Right renal cortex interstitium (tissue), 3 donors: Measurements from ENCODE around the gene SPEN. TPM values are rescaled to one million over a fixed set of nuclear protein-coding genes. Genes with fewer than 3 reads are reported as not detected.

Source experiments
- DNase-seq, 3 donors: peaks; one replicate each; pipeline ENCODE4 v3.0.0-alpha.2; 2013; ENCODE audit warnings: low read depth in 3 of 3, low spot score in 2 of 3
- polyA plus RNA-seq, 3 donors: library from polyadenylated mRNA; unstranded; fragments of 120-200 nt; gene quantifications; one replicate each; pipeline ENCODE4 v1.2.1, GENCODE V29; 2013; ENCODE audit not compliant: insufficient read length in 3 of 3

The SPEN gene
- polyA plus RNA-seq, 3 donors: 50.5 to 59.2 (median 53.1) TPM

DNA sequence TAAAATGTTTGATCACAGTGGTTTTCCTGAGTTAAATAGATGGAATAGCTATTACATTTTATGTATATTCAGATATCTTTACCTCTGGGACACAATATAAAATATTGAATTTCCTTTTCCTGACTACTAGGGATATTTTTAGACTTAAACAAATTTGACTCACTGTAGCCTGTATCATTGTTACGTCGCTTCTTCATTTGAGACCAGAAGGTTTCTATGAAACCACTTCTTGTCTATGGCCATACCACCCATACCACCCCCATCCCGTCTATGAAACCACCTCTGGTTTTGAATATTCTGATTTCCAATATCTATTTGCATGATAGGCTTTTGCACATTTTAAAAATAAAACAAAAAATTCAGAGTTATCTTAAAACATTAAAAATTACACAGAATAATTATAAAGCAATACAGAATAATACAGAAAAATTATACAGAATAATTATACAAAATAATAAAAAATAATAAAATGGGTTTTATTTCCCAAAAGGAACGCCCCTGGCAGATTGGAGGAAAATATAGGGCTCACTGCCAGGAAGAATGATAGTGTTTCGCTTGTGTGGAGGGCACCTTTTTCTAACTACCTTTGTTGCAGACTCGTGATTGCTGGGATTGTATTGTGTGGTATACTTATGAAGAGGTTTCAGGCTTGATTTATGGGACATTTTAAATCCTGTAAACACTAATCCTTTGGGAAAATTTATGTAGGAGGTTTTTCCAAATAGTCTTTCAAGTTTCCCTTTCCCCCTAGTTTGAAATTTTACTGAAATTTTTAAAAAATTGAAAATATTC lies 4.7 kb downstream of the SPEN start:
- no peak for DNase-seq

DNA sequence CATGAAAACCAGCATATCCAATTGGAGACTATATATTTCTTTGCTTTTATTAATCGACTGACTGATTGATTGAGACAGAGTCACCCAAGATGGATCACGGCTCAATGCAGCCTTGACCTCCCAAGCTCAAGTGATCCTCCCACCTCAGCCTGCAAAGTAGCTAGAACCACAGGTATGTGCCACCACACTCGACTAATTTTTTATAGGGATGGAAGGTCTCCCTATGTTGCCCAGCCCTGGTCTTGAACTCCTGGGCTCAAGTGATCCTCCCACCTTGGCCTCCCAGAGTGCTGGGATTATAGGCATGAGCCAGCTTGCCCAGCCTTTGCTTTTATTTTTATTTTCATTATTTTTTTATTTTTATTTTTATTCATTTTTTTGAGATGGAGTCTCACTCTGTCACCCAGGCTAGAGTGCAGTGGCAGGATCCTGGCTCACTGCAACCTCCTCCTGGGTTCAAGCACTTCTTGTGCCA lies 5.4 kb downstream of the SPEN start:
- no peak for DNase-seq

DNA sequence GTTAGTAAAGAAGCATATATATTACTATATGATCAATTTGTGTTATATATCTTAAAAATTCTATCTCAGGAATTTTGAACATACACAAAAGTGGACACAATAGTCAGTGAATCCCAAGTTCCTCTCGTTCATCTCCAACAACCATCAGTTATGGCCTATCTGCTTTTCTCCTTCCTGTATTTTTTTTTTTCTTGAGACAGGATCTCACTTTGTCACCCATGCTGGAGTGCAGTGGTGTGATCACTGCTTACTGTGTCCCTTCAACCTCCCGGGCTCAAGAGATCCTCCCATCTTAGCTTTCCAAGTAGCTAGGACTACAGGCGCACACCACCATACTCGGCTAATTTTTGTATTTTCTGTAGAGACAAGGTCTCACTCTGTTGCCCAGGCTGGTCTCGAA lies 9.4 kb downstream of the SPEN start:
- DNase-seq: no peak

DNA sequence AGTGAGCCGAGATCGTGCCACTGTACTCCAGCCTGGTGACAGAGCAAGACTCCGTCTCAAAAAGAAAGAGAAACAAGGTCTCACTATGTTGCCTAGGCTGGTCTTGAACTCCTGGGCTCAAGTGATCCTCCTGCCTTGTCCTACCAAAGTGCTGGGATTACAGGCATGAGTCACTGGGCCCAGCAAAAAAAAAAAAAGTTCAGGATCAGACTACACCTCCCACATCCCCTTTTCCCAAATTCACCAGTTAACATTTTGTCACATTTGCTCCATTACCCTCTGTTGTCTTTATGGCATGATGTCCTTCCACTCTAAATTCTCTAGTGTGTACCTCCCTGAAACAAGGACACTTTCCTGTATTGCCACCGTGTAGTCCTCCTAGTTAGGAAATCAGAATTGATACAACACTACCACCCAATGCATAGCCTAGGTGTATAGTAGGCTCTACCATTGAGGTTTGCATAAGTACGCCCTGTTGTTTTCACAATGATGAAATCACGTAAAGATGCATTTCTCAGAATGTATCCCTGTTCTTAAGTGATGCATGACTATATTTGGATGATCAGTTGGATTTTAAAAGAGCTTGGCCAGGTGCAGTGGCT lies 10.7 kb downstream of the SPEN start:
- no peak for DNase-seq

DNA sequence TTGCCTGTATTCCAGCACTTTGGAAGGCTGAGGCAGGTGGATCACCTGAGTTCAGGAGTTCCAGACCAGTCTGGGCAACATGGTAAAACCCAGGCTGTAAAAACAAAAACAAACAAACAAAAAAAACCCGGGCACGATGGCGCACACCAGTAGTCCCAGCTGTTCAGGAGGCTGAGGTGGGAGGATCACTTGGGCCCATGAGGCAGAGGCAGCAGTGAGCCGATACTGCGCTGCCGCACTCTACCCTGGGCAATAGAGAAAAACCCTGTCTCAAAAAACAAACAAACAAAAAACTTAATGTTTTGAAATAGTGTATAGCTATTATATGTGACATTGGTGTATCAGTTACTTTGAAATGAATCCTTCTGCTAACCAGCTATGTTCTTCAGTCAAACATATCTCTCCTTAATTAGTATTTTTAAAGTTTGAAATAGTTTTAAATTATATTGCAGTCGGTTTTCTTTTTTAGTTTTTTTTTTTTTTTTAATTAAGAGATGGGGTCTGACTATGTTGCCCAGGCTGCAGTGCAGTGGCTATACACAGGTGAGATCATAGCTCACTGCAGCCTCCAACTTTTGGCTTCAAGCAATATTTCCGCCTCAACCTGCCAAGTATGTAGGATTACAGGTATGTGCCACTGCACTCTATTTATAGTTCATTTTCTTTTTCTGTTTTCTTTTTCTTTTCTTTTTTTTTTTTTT lies 11.3 kb downstream of the SPEN start:
- no peak for DNase-seq

DNA sequence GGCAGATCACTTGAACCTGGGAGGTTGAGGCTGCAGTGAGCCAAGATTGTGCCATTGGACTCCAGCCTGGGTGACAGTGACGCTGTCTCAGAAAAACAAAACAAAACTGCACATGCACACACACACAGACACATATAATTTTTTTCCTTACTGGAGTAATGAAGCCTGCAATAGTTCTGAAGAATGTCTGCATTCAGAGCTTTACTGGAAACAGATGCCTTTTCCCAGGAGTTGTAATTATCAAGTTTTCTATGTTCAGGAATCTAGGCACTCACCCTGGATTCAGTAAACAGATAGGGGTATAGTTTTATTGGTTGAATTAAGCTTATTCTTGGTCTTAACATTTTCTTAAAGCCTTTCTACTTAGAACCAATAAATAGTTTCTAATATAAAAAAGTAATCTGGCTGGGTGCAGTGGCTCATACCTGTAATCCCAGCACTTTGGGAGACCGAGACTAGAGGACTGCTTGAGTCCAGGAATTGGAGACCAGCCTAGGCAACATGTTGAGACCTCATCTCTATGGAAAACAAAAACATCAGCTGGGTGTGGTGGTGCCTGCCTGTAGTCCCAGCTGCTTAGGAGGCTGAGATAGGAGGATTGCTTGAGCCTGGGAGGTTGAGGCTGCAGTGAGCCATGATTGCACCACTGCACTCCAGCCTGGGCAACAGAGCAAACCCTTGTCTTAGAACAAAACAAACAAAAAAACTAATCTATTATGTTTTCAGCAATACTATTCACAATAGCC lies 15.8 kb downstream of the SPEN start:
- no peak for DNase-seq

DNA sequence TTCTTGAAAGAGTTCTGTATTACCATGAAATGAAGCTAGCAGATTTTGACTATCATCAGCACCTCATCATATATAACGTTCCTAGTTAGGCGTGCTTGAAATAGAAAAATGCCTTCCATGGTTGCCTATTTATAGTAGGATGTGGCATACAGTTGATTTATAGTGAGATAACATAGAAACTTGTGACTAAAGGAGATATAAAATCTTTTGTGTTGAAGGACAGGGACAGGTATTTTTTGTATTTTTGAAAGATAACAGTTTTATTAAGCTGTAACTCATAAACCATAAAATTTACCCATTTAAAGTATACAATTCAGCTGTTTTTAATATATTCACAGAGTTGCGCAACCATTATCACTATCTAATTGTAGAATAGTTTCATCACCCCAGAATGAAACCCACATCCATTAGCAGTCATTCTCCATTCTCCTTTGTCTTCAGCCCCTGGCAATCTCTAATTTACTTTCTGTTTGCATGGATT lies 19.3 kb downstream of the SPEN start:
- no peak for DNase-seq

DNA sequence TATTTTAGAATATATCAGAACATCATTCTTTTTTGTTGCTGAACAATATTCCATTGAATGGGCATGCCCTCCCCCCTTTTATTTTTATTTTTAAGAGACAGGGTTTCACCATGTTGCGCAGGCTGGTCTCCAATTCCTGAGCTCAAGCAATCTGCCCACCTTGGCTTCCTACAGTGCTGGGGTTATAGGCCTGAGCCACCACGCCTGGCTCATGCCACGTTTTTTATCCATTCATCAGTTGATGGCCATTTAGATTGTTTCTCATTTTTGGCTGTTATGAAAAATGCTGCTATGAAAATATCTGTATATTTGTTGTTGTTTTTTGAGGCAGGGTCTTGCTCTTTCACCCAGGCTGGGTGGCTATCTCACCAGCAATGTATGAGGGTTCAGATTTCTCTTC lies 19.8 kb downstream of the SPEN start:
- DNase-seq: no peak

DNA sequence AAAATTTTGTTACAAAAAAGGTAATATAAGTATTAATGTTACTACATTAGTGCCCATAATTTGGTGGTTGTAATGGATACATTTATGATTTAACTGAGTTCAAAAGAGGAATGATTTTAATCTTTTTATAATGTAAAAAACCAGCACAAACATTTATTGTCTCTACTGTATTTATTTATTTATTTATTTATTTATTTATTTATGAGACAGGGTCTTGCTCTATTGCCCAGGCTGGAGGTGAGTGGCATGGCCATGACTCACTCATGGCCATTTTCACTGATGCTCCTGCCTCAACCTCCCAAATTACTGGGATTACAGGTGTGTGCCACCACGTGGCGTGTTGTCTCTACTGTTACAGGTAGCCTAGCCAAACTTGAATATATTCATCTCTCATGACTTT lies 21.9 kb downstream of the SPEN start:
- DNase-seq: no peak

DNA sequence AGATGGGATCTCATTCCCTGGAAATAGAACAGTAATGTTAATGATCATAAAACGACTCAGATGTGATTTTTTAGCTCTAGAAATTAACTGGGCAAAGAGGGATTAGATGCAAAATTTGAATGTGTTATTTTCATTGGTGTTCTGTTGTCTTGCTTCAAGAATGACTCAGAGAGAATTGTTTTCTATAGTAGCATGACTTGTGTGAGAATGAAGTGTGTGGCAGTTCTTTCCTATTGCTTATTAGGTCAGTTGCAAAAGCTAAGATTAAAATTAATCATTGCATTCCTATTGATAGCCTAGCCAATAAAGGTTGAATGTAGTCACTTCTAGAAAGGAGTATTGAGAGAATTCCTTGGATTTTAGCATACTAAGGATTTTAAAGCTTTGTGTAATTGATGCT lies 22.9 kb downstream of the SPEN start:
- DNase-seq: no peak

DNA sequence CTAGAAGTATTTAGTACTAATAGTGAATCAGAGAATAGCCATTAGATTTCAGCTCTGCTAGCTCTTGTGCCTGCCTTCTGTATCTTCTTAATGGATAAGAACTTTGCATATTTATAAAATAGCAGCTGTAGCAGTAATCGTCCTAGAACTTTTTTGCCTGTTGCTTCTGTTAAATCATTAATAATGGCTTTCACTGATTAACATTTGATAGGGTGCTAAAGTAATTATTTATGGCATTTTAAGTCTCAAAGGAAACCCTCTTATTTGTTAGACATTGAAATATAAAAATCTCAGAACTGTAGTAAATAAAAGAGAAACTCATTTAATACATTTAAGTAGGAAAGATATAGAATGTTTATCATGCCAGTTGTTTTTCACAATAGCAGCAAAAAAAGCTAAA lies 27.0 kb downstream of the SPEN start:
- DNase-seq: no peak

DNA sequence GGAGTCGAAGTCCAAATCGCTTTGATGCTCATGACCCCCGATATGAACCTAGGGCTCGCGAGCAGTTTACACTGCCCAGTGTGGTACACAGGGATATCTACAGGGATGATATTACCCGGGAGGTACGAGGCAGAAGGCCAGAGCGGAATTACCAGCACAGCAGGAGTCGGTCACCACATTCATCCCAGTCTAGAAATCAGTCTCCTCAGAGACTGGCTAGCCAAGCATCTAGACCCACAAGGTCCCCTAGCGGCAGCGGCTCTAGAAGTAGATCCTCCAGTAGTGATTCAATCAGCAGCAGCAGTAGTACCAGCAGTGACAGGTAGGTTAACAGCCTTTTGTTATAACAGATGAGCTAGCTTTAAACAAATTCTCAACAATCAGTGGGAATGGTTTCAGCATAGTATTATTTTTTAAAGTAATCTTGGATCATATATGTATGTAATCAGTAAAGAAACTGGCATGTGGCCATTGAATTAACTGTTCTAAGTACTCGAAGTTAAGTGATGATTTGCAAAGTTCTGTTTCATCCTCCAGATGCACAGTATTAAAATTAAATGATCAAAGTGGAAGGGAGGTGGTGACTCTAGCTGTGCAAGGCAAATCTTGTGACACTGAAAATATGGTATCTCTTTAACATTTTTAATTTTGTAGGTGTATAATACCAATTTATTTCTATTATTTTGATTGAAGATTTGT lies 29.0 kb downstream of the SPEN start:
- no peak for DNase-seq

DNA sequence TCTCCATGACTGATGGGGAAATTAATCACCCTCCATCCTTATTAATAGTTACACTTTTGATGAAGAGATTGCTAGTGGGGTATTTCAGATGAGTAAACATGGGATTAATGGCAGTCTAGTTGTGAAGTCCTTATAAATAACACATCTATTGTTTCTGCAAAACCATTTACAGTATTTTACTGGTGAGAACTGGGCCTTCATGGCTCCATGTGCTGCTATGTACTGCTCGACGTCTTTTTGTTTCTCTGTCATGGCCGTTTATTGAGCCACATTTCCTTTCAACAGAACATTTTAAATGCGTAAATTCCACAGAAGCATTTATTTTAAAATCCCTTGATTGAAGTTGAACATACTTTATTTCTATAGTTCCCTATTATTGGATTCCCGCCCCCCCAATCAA lies 34.5 kb downstream of the SPEN start:
- no peak for DNase-seq

DNA sequence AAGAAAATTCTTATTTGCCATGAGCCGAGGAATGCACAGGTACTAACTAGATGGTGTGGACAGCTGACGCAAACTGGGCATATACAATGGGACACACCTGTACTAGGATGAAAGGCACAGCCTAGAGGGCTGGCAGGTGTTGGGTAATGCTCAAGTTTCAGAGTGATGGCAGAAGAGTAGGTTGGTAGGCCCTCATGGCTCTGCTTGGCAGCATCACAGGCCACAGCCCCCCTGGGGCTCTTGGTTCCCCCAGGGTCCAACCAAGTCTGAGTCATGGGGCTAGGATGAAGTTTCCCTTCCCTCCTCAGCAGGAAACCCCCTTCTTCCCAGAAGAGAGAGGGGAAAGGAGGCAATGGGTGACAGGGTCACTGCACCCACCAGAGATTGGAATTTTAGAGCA lies 35.2 kb downstream of the SPEN start:
- DNase-seq: no peak

DNA sequence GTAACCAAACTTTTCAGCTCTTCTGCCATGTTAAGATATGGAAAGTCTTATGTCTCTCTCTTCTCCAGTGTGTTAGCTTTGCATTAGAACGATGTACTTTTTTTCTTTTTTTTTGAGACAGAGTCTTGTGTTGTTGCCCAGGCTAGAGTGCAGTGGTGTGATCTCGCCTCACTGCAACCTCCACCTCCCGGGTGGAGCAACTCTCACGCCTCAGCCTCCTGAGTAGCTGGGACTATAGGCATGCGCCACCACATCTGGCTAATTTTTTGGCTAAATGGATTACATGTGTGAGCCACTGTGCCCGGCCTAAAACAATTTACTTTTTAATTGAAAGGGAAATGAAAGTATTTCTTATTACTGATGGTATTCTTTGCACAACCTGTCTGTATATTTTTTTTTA lies 35.8 kb downstream of the SPEN start:
- no peak for DNase-seq

DNA sequence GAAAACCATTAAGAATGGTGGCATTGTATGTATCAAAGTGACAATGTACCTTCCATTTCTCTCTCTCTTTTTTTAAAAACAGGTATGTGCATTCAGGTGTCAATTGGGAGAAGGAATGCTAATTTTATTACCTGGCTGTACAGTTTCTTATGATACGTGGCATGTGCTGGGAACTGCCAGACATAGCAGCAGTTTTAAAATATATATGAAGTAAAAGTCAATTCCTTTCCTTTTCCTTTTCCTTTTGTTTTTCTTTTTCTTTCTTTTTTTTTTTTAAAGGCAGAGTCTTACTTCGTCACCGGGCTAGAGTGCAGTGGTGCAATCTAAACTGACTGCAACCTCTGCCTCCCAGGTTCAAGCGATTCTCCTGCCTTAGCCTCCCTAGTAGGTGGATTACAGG lies 37.0 kb downstream of the SPEN start:
- DNase-seq: no peak

DNA sequence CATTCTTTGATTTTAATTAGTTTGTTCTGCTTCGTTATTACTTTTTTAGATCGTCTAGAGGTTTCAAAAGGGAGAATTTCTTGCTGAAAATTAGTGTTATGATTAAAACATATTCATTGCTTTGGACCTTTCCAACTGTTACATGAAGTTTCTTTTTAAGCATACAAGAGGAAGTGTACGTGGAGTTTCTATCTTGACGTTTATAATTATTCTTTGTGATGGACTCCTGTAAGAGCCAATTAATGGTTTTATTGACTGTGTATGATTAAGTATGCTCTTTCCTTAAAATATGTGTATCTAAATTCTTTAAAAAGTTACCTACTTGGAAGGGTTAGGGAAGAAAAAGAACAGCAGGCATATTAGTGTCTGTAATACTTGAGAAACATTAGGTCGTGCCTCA lies 37.8 kb downstream of the SPEN start:
- peak in 1 of 3 donors; percentile 15 for DNase-seq

DNA sequence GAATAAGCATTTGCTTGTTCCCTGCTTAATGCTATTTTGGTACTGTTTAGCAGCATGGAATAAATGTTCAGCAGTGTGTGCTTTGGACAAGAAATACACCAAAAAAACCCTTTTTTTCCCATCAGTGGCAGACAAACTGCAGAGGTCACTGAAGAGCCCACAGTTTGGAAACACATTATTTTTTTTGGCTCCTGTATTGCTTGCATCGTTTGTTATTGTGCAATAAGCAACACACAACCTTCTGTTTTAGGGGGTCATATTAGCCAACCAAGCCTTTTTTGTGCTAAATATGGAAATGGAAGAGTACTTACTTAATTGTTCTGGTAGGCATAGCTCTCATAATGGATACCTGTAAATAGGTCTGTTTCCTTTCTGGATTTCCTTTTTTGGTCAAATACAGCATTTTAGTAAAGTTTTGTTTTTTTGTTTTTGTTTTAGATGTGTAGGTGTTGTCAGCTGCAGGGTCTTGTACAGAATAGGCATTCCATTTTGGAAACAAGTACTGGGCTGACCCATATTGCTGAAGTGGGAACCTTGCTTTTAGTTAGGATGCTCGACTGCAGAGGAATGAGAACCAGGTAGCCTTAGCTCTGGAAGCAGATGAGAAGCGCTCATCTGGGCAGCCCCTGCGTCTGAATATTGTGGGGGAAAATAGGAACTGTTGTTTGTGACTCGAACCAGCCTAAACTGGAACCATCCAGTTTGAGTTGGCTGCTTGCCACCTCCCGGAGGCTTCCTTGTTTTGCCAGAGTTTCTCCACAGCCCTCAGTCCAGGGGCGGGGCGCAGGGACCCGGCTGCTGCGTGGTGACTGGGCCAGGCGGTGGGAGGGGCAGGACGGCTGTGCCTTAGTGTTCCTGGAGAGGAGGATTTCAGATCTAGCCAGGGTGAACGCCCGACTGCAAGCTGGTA lies 38.4 kb downstream of the SPEN start:
- peak; percentile 88 to 95 (median 95) for DNase-seq

DNA sequence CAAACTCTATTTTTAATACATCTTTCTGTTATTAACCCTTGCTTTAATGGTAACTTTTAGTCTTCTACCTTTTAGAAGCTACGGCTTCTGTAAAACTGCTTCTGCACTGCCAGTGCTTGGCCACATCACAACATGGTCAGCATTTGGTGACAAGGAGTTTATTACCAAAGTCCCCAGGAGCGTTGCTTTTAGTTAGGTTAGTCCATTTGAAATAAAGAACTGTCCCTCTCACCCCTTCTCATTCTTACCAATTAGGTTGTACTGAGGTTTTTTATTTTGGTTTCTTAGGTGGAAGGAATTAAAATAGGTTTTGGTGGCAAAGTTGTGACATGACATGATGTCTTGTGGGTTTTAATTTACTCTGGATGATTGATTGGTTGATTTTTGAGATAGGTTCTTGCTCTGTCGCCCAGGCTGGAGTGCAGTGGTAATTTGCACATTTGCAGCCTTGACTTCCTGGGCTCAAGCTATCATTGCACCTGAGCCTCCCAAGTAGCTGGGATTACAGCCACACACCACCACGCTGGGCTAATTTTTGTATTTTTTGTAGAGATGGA lies 39.2 kb downstream of the SPEN start:
- peak in 1 of 3 donors; percentile 25 for DNase-seq
